ENCODE measurements around the gene SLC39A7.

Gene SLC39A7

GRCh38 chr6:33200219-33201146, at the start of gene SLC39A7, which contains the start of gene RXRB:
TSS of gene SLC39A7 (plus strand) at chr6:33200867. CDS start at chr6:33201246, 379 bp downstream.
TSS of gene RXRB (minus strand) at chr6:33200665. CDS start at chr6:33200476, 189 bp downstream.
- DNase-seq (ENCODE audit: low read depth) = peak; percentile 99

- DNase-seq (ENCODE audit: low read depth) = no peak
Measured at GRCh38 chr6:33151050-33151449, 49.6 kb upstream of the SLC39A7 start.

GRCh38 chr6:33154349-33154748, 46.3 kb upstream of the SLC39A7 start:
- no peak for DNase-seq (ENCODE audit: low read depth)

GRCh38 chr6:33156561-33156960, 44.1 kb upstream of the SLC39A7 start:
- no peak for DNase-seq (ENCODE audit: low read depth)

GRCh38 chr6:33156964-33157363, 43.7 kb upstream of the SLC39A7 start:
- no peak for DNase-seq (ENCODE audit: low read depth)

- no peak for DNase-seq (ENCODE audit: low read depth)
Measured at GRCh38 chr6:33160096-33160495, 40.6 kb upstream of the SLC39A7 start.

- DNase-seq (ENCODE audit: low read depth) = no peak
Measured at GRCh38 chr6:33160728-33161344, 39.8 kb upstream of the SLC39A7 start.

- DNase-seq (ENCODE audit: low read depth) = peak; percentile 56
Measured at GRCh38 chr6:33161354-33162331, 39.0 kb upstream of the SLC39A7 start.

GRCh38 chr6:33163540-33163939, 37.1 kb upstream of the SLC39A7 start:
- DNase-seq (ENCODE audit: low read depth) = no peak

GRCh38 chr6:33164176-33164575, 36.5 kb upstream of the SLC39A7 start:
- no peak for DNase-seq (ENCODE audit: low read depth)

GRCh38 chr6:33164665-33165373, 35.8 kb upstream of the SLC39A7 start:
- no peak for DNase-seq (ENCODE audit: low read depth)

GRCh38 chr6:33165581-33166258, 34.9 kb upstream of the SLC39A7 start:
- DNase-seq (ENCODE audit: low read depth) = no peak

- no peak for DNase-seq (ENCODE audit: low read depth)
Measured at GRCh38 chr6:33166363-33166762, 34.3 kb upstream of the SLC39A7 start.

GRCh38 chr6:33166811-33167210, 33.9 kb upstream of the SLC39A7 start:
- no peak for DNase-seq (ENCODE audit: low read depth)

GRCh38 chr6:33167374-33168283, 33.0 kb upstream of the SLC39A7 start:
- no peak for DNase-seq (ENCODE audit: low read depth)

GRCh38 chr6:33168284-33168601, 32.4 kb upstream of the SLC39A7 start:
- DNase-seq (ENCODE audit: low read depth) = no peak

GRCh38 chr6:33168639-33169038, 32.0 kb upstream of the SLC39A7 start:
- no peak for DNase-seq (ENCODE audit: low read depth)

GRCh38 chr6:33169291-33170175, 31.1 kb upstream of the SLC39A7 start:
- DNase-seq (ENCODE audit: low read depth) = no peak

Data from T-helper 22 cell (primary cell).